HCT116 (cell line): Measurements from ENCODE around the gene APPL1. TPM values are rescaled to one million over a fixed set of nuclear protein-coding genes. Genes with fewer than 3 reads are reported as not detected.

Experiments used
- ATAC-seq: fragments of 200-7000 bp; cut with Tn5 transposase; 2 replicates; pipeline ENCODE4 v1.9.1; 2020; ENCODE audit warnings: mild to moderate bottlenecking, moderate library complexity
- BruUV-seq: library from RNA; stranded (reverse); fragments of 400-500 nt; replicated peaks from 2 replicates; lab custom pipeline; 2021; lab: Mats Ljungman, UMichigan
- CTCF ChIA-PET: fragments of 300-600 bp; sonication (Branson Sonifier 250); formaldehyde crosslinking; loops from one replicate; lab custom pipeline; 2021; ENCODE audit warnings: antibody characterized with exemption; lab: Charles Lee
- POLR2A ChIA-PET: fragments of 300-600, 350-600 bp; sonication (Branson Sonifier 250); formaldehyde crosslinking; loops from one replicate; lab custom pipeline; 2021; ENCODE audit warnings: antibody characterized with exemption; lab: Charles Lee
- RAD21 ChIA-PET, 2 experiments: fragments of 300-600 bp; sonication (Branson Sonifier 250); formaldehyde crosslinking; loops; one replicate each; lab custom pipeline; 2023; ENCODE audit warnings: low total read pairs in 2 of 2; ENCODE audit not compliant: uncharacterized antibody in 2 of 2, unreplicated experiment in 2 of 2, low non-redundant PET in 1 of 2; lab: Charles Lee
- DNase-seq: peaks from one replicate; pipeline ENCODE4 v3.0.0-alpha.2; 2010; ENCODE audit warnings: low read depth, low spot score
- H2AFZ ChIP-seq: fragments of 200-600 bp; shearing (Covaris generic), sonication (generic); 2 replicates; pipeline ENCODE4 v1.6.1; 2017; ENCODE audit warnings: low read depth, mixed run types, mixed read lengths, antibody characterized with exemption, low read length; ENCODE audit not compliant: poor library complexity, severe bottlenecking
- H3K27ac ChIP-seq: 2 replicates; pipeline ENCODE4 v1.5.1; 2012; ENCODE audit warnings: low read depth, low read length
- H3K27me3 ChIP-seq: fragments of 200-600 bp; sonication (generic); 2 replicates; pipeline ENCODE4 v1.6.1; 2016; ENCODE audit warnings: mixed run types, low read length, mixed read lengths; ENCODE audit not compliant: insufficient read depth
- H3K36me3 ChIP-seq, 2 experiments: fragments of 200-500 bp in 1 of 2; fragments of 200-600 bp in 1 of 2; sonication (Bioruptor generic) in 1 of 2; sonication (generic) in 1 of 2; 2 replicates each; pipeline versions ENCODE4 v1.5.1 to v1.6.1; 2014 to 2016; ENCODE audit warnings: low read length in 2 of 2, inconsistent platforms in 1 of 2, mixed read lengths in 1 of 2, mixed run types in 1 of 2; ENCODE audit not compliant: insufficient read depth in 2 of 2, control insufficient read depth in 1 of 2
- H3K4me1 ChIP-seq, 2 experiments: fragments of 200-600 bp in 1 of 2; sonication (generic) in 1 of 2; 2 replicates each; pipeline versions ENCODE4 v1.5.1 to v1.6.1; 2012 to 2017; ENCODE audit warnings: low read length in 2 of 2, inconsistent platforms in 1 of 2, mild to moderate bottlenecking in 1 of 2, mixed read lengths in 1 of 2, mixed run types in 1 of 2, moderate library complexity in 1 of 2; ENCODE audit not compliant: insufficient read depth in 2 of 2, control insufficient read depth in 1 of 2
- H3K4me2 ChIP-seq: fragments of 200-600 bp; sonication (generic); 2 replicates; pipeline ENCODE4 v1.6.1; 2017; ENCODE audit warnings: mixed run types, low read length, mixed read lengths
- H3K4me3 ChIP-seq, 2 experiments: fragments of 200-600 bp in 1 of 2; sonication (generic) in 1 of 2; replicated peaks in 1 of 2; 2 replicates each; pipeline ENCODE4 v1.5.1; 2011 to 2016; ENCODE audit warnings: low read length in 2 of 2, control low read depth in 1 of 2, low read depth in 1 of 2, mild to moderate bottlenecking in 1 of 2, mixed read lengths in 1 of 2, mixed run types in 1 of 2
- H3K79me2 ChIP-seq: fragments of 200-600 bp; sonication (generic); 2 replicates; pipeline ENCODE4 v1.6.1; 2017; ENCODE audit warnings: mild to moderate bottlenecking, mixed run types, low read length, moderate library complexity, mixed read lengths; ENCODE audit not compliant: insufficient read depth
- H3K9ac ChIP-seq: fragments of 200-600 bp; sonication (generic); 2 replicates; pipeline ENCODE4 v1.6.1; 2016; ENCODE audit warnings: low read length, mixed read lengths
- H3K9me2 ChIP-seq: fragments of 200-600 bp; sonication (generic), shearing (Covaris generic); 2 replicates; pipeline ENCODE4 v1.6.1; 2017; ENCODE audit warnings: mixed run types, mild to moderate bottlenecking, moderate library complexity; ENCODE audit not compliant: insufficient read depth
- H3K9me3 ChIP-seq, 2 experiments: fragments of 200-500 bp in 1 of 2; fragments of 200-600 bp in 1 of 2; sonication (Bioruptor generic) in 1 of 2; sonication (generic) in 1 of 2; 2 replicates each; pipeline ENCODE4 v1.6.1; 2014 to 2017; ENCODE audit warnings: low read length in 2 of 2, mixed read lengths in 2 of 2, inconsistent platforms in 1 of 2, low read depth in 1 of 2, mild to moderate bottlenecking in 1 of 2, mixed run types in 1 of 2, moderate library complexity in 1 of 2; ENCODE audit not compliant: control insufficient read depth in 1 of 2, insufficient read depth in 1 of 2
- H4K20me1 ChIP-seq: fragments of 200-600 bp; sonication (generic), shearing (Covaris generic); 2 replicates; pipeline ENCODE4 v1.6.1; 2017; ENCODE audit warnings: mixed run types, mild to moderate bottlenecking, moderate library complexity; ENCODE audit not compliant: insufficient read depth
- CBX3 ChIP-seq: IDR thresholded peaks from 2 replicates; pipeline ENCODE4 v1.6.1; 2012; ENCODE audit warnings: low read depth
- ELF1 ChIP-seq: IDR thresholded peaks from 2 replicates; pipeline ENCODE4 v1.6.1; 2012; ENCODE audit warnings: low read depth, borderline replicate concordance
- EZH2phosphoT487 ChIP-seq: fragments of 200-600 bp; IDR thresholded peaks from 2 replicates; pipeline ENCODE4 v1.6.1; 2018; ENCODE audit warnings: antibody characterized with exemption, borderline replicate concordance
- FOSL1 ChIP-seq: IDR thresholded peaks from 2 replicates; pipeline ENCODE4 v1.6.1; 2012; ENCODE audit warnings: low read depth
- MAX ChIP-seq: IDR thresholded peaks from 2 replicates; pipeline ENCODE4 v1.6.1; 2012
- POLR2A ChIP-seq: IDR thresholded peaks from 2 replicates; pipeline ENCODE4 v1.7.0; 2011; ENCODE audit warnings: borderline replicate concordance; ENCODE audit not compliant: insufficient read depth, insufficient read length; ENCODE audit errors: extremely low read depth
- SRF ChIP-seq: IDR thresholded peaks from 2 replicates; pipeline ENCODE4 v1.6.1; 2012; ENCODE audit warnings: low read depth
- YY1 ChIP-seq: IDR thresholded peaks from 2 replicates; pipeline ENCODE4 v1.6.1; 2011; ENCODE audit warnings: low read length, low read depth, moderate library complexity, mild to moderate bottlenecking; ENCODE audit not compliant: insufficient replicate concordance; ENCODE audit errors: extremely low read depth
- ZBTB33 ChIP-seq: IDR thresholded peaks from 2 replicates; pipeline ENCODE4 v1.6.1; 2011; ENCODE audit warnings: mild to moderate bottlenecking, low read length, moderate library complexity; ENCODE audit not compliant: insufficient replicate concordance; ENCODE audit errors: extremely low read depth
- ZFX ChIP-seq: fragments of 450-650 bp; IDR thresholded peaks from 2 replicates; pipeline ENCODE4 v1.6.1; 2017
- intact Hi-C: fragments of 100-400 bp; cut with micrococcal nuclease; formaldehyde crosslinking; loops from 2 replicates; pipeline ENCODE4 v1.10.0; 2022
- total RNA-seq: library from RNA; stranded (reverse); gene quantifications from one replicate; pipeline ENCODE4 v1.2.1, GENCODE V29; 2021; ENCODE audit not compliant: unreplicated experiment

Gene APPL1
- total RNA-seq, 1 experiment from 2014 or later: 30.8 TPM

- TF ChIP-seq MAX (no peak), FOSL1 (no peak)
Observed at GRCh38 chr3:57184526-57184925, 43.0 kb upstream of the APPL1 start (continued).

- Histone ChIP-seq H3K9me3 (no peaks in the 10 kb centered on the region), H3K36me3 (no peaks in the 10 kb centered on the region), H3K9ac (no peak overlapping the region), H3K4me1 (no peaks in the 10 kb centered on the region), H4K20me1 (no peaks in the 10 kb centered on the region), H3K4me2 (no peak overlapping the region), H3K9me2 (no peaks in the 10 kb centered on the region), H3K27me3 (no peaks in the 10 kb centered on the region), H3K27ac (no peak overlapping the region), H2AFZ (no peak overlapping the region), H3K79me2 (no peaks in the 10 kb centered on the region), H3K4me3 (no peak overlapping the region)
- intact Hi-C loops: no loop called here
- ChIA-PET CTCF (no interaction called here), RAD21 (no interaction called here), POLR2A (no interaction called here)
- ATAC-seq (no peak), DNase-seq (no peak)
- BruUV-seq: no TSS peak
- no peak for TF ChIP-seq FOSL1
- no peak for TF ChIP-seq ZBTB33
- TF ChIP-seq CBX3: no peak
- TF ChIP-seq ZFX: no peak
Observed at GRCh38 chr3:57192028-57192427, 35.5 kb upstream of the APPL1 start.

GRCh38 chr3:57194641-57195040 is 32.9 kb upstream of the APPL1 start:
- POLR2A ChIA-PET: no interaction called here
- no peak for DNase-seq
- no peaks in the 10 kb centered on the region for H3K36me3 ChIP-seq
- TF ChIP-seq POLR2A (no peak), SRF (no peak), EZH2phosphoT487 (no peak), ELF1 (no peak), YY1 (no peak), MAX (no peak), CBX3 (no peak)
- TF ChIP-seq, all 23 proteins: peak for 0
- RAD21 ChIA-PET: no interaction called here
- Histone ChIP-seq H3K4me2 (no peak overlapping the region), H3K9ac (no peak overlapping the region), H3K79me2 (no peaks in the 10 kb centered on the region), H4K20me1 (no peaks in the 10 kb centered on the region), H3K4me3 (no peak overlapping the region), H3K9me3 (no peaks in the 10 kb centered on the region), H3K9me2 (no peaks in the 10 kb centered on the region), H3K27ac (no peak overlapping the region), H3K27me3 (no peaks in the 10 kb centered on the region), H3K4me1 (no peaks in the 10 kb centered on the region), H2AFZ (no peak overlapping the region)
- intact Hi-C loops: no loop called here
- CTCF ChIA-PET: no interaction called here
- ATAC-seq: no peak
- no TSS peak for BruUV-seq
